Fibroblast of lung (primary cell): Measurements from ENCODE around the gene PLEKHA5. TPM values are rescaled to one million over a fixed set of nuclear protein-coding genes. Genes with fewer than 3 reads are reported as not detected.

Source experiments
- DNase-seq, 2 donors: peaks; one replicate each; pipeline versions ENCODE4 v3.0.0 to v3.0.0-alpha.2; 2010; ENCODE audit warnings: low read depth in 2 of 2
- H2AFZ ChIP-seq: 2 replicates; pipeline ENCODE4 v1.5.1; 2012; ENCODE audit warnings: low read length, control low read depth, inconsistent platforms
- H3K27ac ChIP-seq: 2 replicates; pipeline ENCODE4 v1.5.1; 2011; ENCODE audit warnings: low read length, control low read depth; ENCODE audit not compliant: insufficient read depth
- H3K27me3 ChIP-seq: 2 replicates; pipeline ENCODE4 v1.5.1; 2011; ENCODE audit warnings: mild to moderate bottlenecking, low read length; ENCODE audit not compliant: control insufficient read depth, insufficient read depth
- H3K36me3 ChIP-seq: 2 replicates; pipeline ENCODE4 v1.5.1; 2011; ENCODE audit warnings: low read length; ENCODE audit not compliant: control insufficient read depth, insufficient read depth
- H3K4me1 ChIP-seq: 2 replicates; pipeline ENCODE4 v1.5.1; 2011; ENCODE audit warnings: low read length; ENCODE audit not compliant: control insufficient read depth, insufficient read depth; ENCODE audit errors: extremely low read depth
- H3K4me2 ChIP-seq: 2 replicates; pipeline ENCODE4 v1.5.1; 2011; ENCODE audit warnings: low read length, control low read depth; ENCODE audit not compliant: insufficient read depth; ENCODE audit errors: extremely low read depth
- H3K4me3 ChIP-seq, 4 experiments: fragments of 200-600 bp in 1 of 4; sonication (generic) in 1 of 4; replicated peaks in 1 of 4; 2 replicates each; pipeline ENCODE4 v1.5.1; 2011 to 2016; ENCODE audit warnings: low read length in 4 of 4, low read depth in 3 of 4, mild to moderate bottlenecking in 3 of 4, control low read depth in 2 of 4, inconsistent platforms in 1 of 4, mixed read lengths in 1 of 4; ENCODE audit not compliant: insufficient read depth in 1 of 4; ENCODE audit errors: control extremely low read depth in 1 of 4
- H3K79me2 ChIP-seq: 2 replicates; pipeline ENCODE4 v1.5.1; 2012; ENCODE audit warnings: mild to moderate bottlenecking, low read length, inconsistent platforms; ENCODE audit not compliant: control insufficient read depth, insufficient read depth
- H3K9ac ChIP-seq: 2 replicates; pipeline ENCODE4 v1.5.1; 2011; ENCODE audit warnings: mild to moderate bottlenecking, low read length, control low read depth; ENCODE audit not compliant: insufficient read depth
- H3K9me3 ChIP-seq: 2 replicates; pipeline ENCODE4 v1.5.1; 2012; ENCODE audit warnings: low read depth, low read length; ENCODE audit not compliant: control insufficient read depth, insufficient read depth
- H4K20me1 ChIP-seq: 2 replicates; pipeline ENCODE4 v1.5.1; 2011; ENCODE audit warnings: low read length; ENCODE audit not compliant: control insufficient read depth, insufficient read depth; ENCODE audit errors: extremely low read depth
- CTCF ChIP-seq, 2 donors: IDR thresholded peaks in 1 of 2; conservative IDR thresholded peaks in 1 of 2; 1 replicate in 1 of 2; 2 replicates in 1 of 2; pipeline ENCODE4 v1.5.1; 2011 to 2012; ENCODE audit warnings: low read length in 2 of 2, control low read depth in 1 of 2, inconsistent platforms in 1 of 2, low read depth in 1 of 2, mild to moderate bottlenecking in 1 of 2
- EZH2 ChIP-seq: IDR thresholded peaks from 2 replicates; pipeline ENCODE4 v1.5.1; 2012; ENCODE audit warnings: low read length, control low read depth, mild to moderate bottlenecking; ENCODE audit errors: missing control alignments
- polyA plus RNA-seq, 2 donors: library from polyadenylated mRNA; depleted of rRNA in 1 of 2; stranded (reverse) in 1 of 2; unstranded in 1 of 2; fragments of >200 nt; gene quantifications; 2 replicates each; pipeline ENCODE4 v1.2.1, GENCODE V29; 2011 to 2012; ENCODE audit warnings: missing spikeins in 1 of 2
- total RNA-seq: library from RNA; depleted of rRNA; stranded (reverse); fragments of >200 nt; gene quantifications from 2 replicates; pipeline ENCODE4 v1.2.1, GENCODE V29; 2014

PLEKHA5 gene
- total and polyA plus RNA-seq, 2 donors (not counting 1 experiment from before 2014, with no cell fraction given) = 15.5 to 50.4 TPM

DNA sequence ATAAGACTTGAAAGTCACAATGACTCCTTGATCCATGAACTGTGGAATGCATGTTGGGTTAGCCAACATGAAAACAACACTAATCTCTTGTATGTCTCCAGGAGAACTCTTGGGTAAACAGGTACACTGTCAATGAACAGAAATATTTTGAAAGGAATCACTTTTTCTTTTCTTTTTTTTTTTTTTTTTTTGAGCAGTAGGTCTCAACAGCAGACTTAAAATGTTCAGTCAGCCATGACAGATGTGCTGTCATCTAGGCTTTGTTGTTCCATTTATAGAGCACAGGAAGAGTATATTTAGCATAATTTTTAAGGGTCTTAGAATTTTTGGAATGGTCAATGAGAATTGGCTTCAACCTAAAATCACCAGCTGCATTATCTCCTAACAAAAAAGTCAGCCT, 2.3 kb upstream of the PLEKHA5 start:
- Histone ChIP-seq H3K36me3 (no peaks in the 10 kb centered on the region), H3K27ac (no peak overlapping the region), H3K4me3 (no peak overlapping the region), H3K9ac (no peak overlapping the region), H3K4me1 (no peaks in the 10 kb centered on the region), H3K79me2 (peaks cover 13% of the 10 kb centered on the region), H2AFZ (no peak overlapping the region), H3K4me2 (no peak overlapping the region), H4K20me1 (no peaks in the 10 kb centered on the region), H3K9me3 (no peaks in the 10 kb centered on the region), H3K27me3 (no peaks in the 10 kb centered on the region)
- TF ChIP-seq EZH2 (no peak), CTCF (conservative IDR thresholded peaks at IDR 0.05 in 1 of 2, IDR thresholded peaks at IDR 0.05 in 1 of 2; ENCODE audit: low read depth in 1 of 2, low read length in 2 of 2) (no peak)
- no peak for DNase-seq

DNA sequence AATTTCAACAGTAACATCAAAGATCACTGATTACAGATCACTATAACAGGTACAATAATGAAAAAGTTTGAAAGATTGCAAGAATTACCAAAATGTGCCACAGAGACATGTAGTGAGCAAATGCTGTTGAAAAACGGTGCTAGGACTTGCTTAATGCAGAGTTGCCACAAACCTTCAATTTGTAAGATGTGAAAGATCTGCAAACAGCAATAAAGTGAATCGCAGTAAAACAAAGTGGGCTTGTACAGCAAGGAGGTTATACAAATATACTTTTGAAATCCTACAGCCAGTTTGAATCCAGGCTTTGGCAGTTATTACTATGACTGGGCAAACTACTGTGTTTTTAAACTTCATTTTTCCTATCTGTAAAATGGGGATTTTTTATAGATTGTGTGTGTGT, 1.0 kb upstream of the PLEKHA5 start:
- H3K4me2 ChIP-seq = no peak overlapping the region
- peaks cover 19% of the 10 kb centered on the region for H3K79me2 ChIP-seq
- H3K4me1 ChIP-seq = no peaks in the 10 kb centered on the region
- no peaks in the 10 kb centered on the region for H3K9me3 ChIP-seq
- no peak for TF ChIP-seq EZH2
- no peak for TF ChIP-seq CTCF (conservative IDR thresholded peaks at IDR 0.05 in 1 of 2, IDR thresholded peaks at IDR 0.05 in 1 of 2; ENCODE audit: low read depth in 1 of 2, low read length in 2 of 2)
- no peak overlapping the region for H3K27ac ChIP-seq
- H3K4me3 ChIP-seq = no peak overlapping the region
- H3K36me3 ChIP-seq = no peaks in the 10 kb centered on the region
- no peak overlapping the region for H2AFZ ChIP-seq
- DNase-seq = no peak
- H3K27me3 ChIP-seq = no peaks in the 10 kb centered on the region
- no peak overlapping the region for H3K9ac ChIP-seq
- no peaks in the 10 kb centered on the region for H4K20me1 ChIP-seq

DNA sequence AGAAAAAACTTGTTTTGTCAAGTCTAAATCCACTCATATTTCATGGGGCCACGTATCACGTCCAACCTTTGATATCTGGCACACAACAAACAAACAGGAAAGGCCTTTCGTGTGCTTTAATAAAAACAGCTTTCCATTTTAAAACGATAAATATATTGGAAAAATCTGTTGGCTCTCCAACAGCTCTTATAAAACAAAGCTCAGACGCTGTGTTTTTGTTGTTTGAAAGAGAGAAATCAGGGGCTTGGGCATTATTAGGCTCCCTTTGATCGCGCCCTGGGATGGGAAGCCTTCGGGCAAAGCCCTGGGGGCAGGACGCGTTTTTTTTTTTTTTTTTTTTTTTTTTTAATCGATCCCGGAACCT, 429 bp upstream of the PLEKHA5 start:
- Histone ChIP-seq H3K4me1 (no peaks in the 10 kb centered on the region), H4K20me1 (no peaks in the 10 kb centered on the region), H3K36me3 (no peaks in the 10 kb centered on the region), H3K9me3 (no peaks in the 10 kb centered on the region), H2AFZ (peak overlapping the region; percentile 22), H3K4me3 (peak overlapping the region; percentile 27 to 59 (median 40)), H3K27me3 (no peaks in the 10 kb centered on the region), H3K9ac (no peak overlapping the region), H3K4me2 (peak overlapping the region; percentile 59), H3K27ac (peak overlapping the region; percentile 51), H3K79me2 (peaks cover 22% of the 10 kb centered on the region)
- DNase-seq = no peak
- TF ChIP-seq CTCF (conservative IDR thresholded peaks at IDR 0.05 in 1 of 2, IDR thresholded peaks at IDR 0.05 in 1 of 2; ENCODE audit: low read depth in 1 of 2, low read length in 2 of 2) (no peak), EZH2 (no peak)
